PFSK-1 (cell line): Measurements from ENCODE around the gene GABPB1.

Experiments used
- FOXP2 ChIP-seq: optimal IDR thresholded peaks from 2 replicates; pipeline ENCODE3; 2011; ENCODE audit warnings: borderline replicate concordance, control low read depth, inconsistent platforms; ENCODE audit not compliant: insufficient read depth; ENCODE audit errors: extremely low read length, extremely low read depth
- POLR2AphosphoS5 ChIP-seq: IDR thresholded peaks from 2 replicates; pipeline ENCODE4 v1.6.1; 2012; ENCODE audit warnings: low read depth, mild to moderate bottlenecking, control low read depth, low read length, moderate library complexity
- SIN3A ChIP-seq: IDR thresholded peaks from 2 replicates; pipeline ENCODE4 v1.6.1; 2012; ENCODE audit warnings: mild to moderate bottlenecking, low read length, moderate library complexity, borderline replicate concordance; ENCODE audit not compliant: insufficient read depth
- TAF1 ChIP-seq: IDR thresholded peaks from 2 replicates; pipeline ENCODE4 v1.6.1; 2012; ENCODE audit warnings: low read length, control low read depth, borderline replicate concordance; ENCODE audit not compliant: insufficient read depth
- TF ChIP-seq, protein P1 (sequence below), 2 experiments: IDR thresholded peaks; 2 replicates each; pipeline versions ENCODE4 v1.6.1 to v1.8.0; 2011 to 2012; ENCODE audit warnings: low read depth in 2 of 2, low read length in 2 of 2, control low read depth in 1 of 2, inconsistent platforms in 1 of 2, mild to moderate bottlenecking in 1 of 2, moderate library complexity in 1 of 2; ENCODE audit not compliant: insufficient read depth in 1 of 2

GABPB1 gene

DNA sequence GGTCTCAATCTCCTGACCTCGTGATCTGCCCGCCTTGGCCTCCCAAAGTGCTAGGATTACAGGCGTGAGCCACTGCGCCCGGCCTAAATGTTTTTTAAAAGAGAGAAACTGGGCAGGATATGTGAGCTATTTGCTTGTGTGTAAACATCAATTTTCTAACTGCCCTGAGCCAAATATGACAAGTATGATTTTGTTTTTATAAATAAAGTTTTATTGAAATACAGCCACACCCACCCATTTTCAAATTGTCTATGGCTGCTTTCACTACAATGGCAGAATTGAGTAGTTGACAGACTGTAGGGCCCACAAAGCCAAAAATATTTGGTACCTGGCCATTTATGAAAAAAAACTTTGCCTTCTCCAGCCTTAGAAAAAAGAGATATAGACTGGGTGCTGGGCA, 73.6 kb downstream of the GABPB1 start:
- TF ChIP-seq, protein P1, sequence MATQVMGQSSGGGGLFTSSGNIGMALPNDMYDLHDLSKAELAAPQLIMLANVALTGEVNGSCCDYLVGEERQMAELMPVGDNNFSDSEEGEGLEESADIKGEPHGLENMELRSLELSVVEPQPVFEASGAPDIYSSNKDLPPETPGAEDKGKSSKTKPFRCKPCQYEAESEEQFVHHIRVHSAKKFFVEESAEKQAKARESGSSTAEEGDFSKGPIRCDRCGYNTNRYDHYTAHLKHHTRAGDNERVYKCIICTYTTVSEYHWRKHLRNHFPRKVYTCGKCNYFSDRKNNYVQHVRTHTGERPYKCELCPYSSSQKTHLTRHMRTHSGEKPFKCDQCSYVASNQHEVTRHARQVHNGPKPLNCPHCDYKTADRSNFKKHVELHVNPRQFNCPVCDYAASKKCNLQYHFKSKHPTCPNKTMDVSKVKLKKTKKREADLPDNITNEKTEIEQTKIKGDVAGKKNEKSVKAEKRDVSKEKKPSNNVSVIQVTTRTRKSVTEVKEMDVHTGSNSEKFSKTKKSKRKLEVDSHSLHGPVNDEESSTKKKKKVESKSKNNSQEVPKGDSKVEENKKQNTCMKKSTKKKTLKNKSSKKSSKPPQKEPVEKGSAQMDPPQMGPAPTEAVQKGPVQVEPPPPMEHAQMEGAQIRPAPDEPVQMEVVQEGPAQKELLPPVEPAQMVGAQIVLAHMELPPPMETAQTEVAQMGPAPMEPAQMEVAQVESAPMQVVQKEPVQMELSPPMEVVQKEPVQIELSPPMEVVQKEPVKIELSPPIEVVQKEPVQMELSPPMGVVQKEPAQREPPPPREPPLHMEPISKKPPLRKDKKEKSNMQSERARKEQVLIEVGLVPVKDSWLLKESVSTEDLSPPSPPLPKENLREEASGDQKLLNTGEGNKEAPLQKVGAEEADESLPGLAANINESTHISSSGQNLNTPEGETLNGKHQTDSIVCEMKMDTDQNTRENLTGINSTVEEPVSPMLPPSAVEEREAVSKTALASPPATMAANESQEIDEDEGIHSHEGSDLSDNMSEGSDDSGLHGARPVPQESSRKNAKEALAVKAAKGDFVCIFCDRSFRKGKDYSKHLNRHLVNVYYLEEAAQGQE (IDR thresholded peaks at IDR 0.05; ENCODE audit: insufficient read depth in 1 of 2, low read depth in 2 of 2, low read length in 2 of 2): no peak
- no peak for TF ChIP-seq SIN3A
- TF ChIP-seq FOXP2: no peak
- no peak for TF ChIP-seq POLR2AphosphoS5
- no peak for TF ChIP-seq TAF1

DNA sequence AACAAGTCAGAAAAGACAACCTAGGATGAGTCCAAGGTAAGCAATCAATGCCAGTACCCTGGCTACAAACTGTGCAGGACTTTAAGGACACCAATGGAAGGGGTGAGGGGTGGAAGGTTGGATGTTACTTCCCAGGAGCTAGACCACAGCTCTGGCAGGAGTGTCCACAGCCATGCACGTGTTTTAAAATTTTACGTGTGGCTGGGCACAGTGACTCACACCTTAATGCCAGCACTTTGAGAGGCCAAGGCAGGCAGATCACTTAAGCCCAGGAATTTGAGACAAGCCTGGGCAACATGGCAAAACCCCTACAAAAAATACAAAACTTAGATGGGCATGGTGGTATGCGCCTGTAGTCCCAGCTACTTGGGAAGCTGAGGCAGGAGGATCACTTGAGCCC, 74.7 kb downstream of the GABPB1 start:
- TF ChIP-seq, protein P1 (IDR thresholded peaks at IDR 0.05; ENCODE audit: insufficient read depth in 1 of 2, low read depth in 2 of 2, low read length in 2 of 2): no peak
- TF ChIP-seq SIN3A: no peak
- no peak for TF ChIP-seq POLR2AphosphoS5
- no peak for TF ChIP-seq TAF1
- TF ChIP-seq FOXP2: no peak

DNA sequence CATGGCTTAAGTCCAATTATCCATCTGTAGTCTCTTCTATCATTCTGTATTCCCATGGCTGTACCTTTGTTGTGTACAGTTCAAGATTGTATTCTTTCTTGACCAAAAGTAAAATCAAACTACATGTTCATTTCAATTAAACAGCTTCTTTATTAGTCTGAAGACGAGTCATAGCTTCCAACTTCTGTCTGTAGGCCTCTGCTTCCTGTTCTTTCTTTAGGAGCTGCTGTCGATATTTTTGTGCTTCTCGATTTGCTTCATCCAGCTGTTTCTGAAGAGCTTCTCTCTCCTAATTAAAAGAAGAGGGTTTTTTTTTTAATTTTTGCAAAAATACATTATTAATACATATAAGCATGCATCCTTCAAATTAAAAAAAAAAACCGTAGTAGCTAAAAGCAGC, 76.5 kb downstream of the GABPB1 start:
- no peak for TF ChIP-seq POLR2AphosphoS5
- TF ChIP-seq, protein P1 (IDR thresholded peaks at IDR 0.05; ENCODE audit: insufficient read depth in 1 of 2, low read depth in 2 of 2, low read length in 2 of 2): no peak
- TF ChIP-seq TAF1: no peak
- TF ChIP-seq SIN3A: no peak
- TF ChIP-seq FOXP2: no peak

DNA sequence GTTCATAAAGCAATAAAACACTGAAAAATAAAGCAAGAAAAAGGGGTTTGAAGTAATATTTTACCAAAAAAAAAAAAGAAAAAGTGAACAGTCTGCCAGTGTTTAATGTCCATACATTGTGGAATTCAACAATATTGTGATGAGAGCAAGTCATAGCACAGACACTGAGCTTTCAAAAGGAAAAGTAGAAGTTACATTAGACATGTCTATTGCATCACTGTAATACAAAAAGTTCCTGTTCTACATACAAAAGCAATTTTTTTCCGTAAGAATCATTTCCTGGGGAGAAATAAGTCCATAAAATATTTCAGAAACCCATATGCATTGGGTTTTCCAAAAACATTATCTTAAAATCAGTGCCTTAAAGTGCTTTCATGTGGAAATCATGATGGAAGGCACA, 77.6 kb downstream of the GABPB1 start:
- no peak for TF ChIP-seq TAF1
- TF ChIP-seq, protein P1 (IDR thresholded peaks at IDR 0.05; ENCODE audit: insufficient read depth in 1 of 2, low read depth in 2 of 2, low read length in 2 of 2): no peak

DNA sequence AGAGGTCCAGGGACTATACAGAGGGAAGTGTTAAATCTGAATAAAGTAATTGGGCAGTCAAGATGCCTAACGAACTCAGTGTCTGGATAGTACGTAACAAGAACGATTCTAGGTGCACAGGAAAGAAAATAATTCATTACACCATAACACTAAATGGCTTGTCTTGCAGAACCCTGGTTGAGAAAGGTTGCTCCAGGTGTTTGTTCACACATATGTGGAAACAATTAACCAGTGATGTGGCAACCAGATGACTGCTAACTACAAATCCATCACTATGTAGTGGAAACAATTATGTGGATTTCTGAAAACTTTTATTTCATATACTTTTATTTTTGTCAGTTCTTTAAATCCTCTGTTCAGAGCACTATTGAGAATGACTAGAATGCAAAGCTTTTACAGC, 79.1 kb downstream of the GABPB1 start:
- TF ChIP-seq TAF1 (no peak), POLR2AphosphoS5 (no peak), SIN3A (no peak), FOXP2 (no peak)
- TF ChIP-seq, protein P1 (IDR thresholded peaks at IDR 0.05; ENCODE audit: insufficient read depth in 1 of 2, low read depth in 2 of 2, low read length in 2 of 2): no peak
